ENCODE measurements around the gene CDH16. TPM values are rescaled to one million over a fixed set of nuclear protein-coding genes. Genes with fewer than 3 reads are reported as not detected.

Gene CDH16
- total and polyA plus RNA-seq, 2 experiments from 2014 or later: not detected

DNA sequence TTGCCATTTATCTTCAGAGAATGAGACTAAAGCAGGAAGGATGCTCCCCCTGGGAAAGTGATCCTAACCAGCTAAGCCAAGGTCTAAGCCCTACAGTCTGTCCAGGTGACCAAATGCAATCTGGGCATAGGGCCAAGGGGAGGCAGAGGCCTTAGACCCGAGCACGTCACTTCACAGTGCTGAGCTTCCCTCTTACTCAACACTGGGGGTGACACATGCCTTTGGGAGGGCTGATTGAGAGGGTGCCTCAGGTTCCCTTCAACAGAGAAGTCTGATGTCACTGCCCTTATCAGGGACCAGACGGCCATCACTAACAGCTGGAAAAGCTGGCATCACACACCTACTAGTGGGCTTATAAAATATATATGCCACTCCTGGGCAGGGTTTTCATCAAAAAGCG is 11.5 kb upstream of the CDH16 start:
- no peak overlapping the region for H3K27ac ChIP-seq (ENCODE audit: low read depth)
- H3K27me3 Mint-ChIP-seq (ENCODE audit: insufficient read depth, low read depth, poor library complexity): peaks cover 47% of the 10 kb centered on the region

DNA sequence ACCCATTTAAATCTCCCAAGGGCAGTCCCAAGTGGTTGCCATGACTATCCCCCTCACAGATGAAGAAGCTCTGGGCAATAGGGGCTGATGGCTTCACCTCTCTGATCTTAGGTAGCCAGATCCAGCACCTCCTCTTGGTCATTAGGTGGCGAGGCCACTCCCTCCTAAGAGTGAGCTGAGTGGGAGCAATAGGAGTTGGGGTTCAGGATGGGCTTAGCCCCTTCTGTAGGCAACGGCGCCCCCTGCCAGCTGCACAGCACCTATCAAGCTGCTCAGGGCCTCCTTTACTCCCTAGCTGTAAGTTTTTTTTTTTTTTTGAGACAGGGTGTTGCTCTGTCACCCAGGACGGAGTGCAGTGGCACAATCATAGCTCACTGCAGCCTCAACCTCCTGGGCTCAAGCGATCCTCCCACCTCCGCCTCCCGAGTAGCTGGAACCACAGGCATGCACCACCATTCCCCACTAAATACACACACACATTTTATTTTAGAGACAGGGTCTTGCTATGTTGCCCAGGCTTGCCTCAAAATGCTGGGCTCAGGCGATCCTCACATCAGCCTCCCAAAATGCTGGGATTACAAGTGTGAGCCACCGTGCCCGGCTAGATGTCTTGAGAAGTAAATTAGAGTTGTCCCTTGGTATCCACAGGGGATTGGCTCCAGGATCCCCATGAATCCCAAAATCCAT is 10.2 kb upstream of the CDH16 start:
- Histone ChIP-seq H3K4me1 (ENCODE audit: insufficient read depth) (peaks cover 8% of the 10 kb centered on the region), H4K20me1 (replicated peaks; ENCODE audit: insufficient read depth) (no peaks in the 10 kb centered on the region; the same call in 1 of the 2 replicates), H3F3A (replicated peaks; ENCODE audit: low read depth) (0 out of 2 replicates have a peak, but pooled peaks cover 3% of the 10 kb centered on the region), H3K9me2 (ENCODE audit: insufficient read depth) (no peaks in the 10 kb centered on the region), H3K36me3 (ENCODE audit: insufficient read depth) (no peaks in the 10 kb centered on the region), H3K27ac (ENCODE audit: low read depth) (no peak overlapping the region), H3K4me2 (no peak overlapping the region), H3K27me3 (ENCODE audit: insufficient read depth) (peaks cover 44% of the 10 kb centered on the region), H2AFZ (no peak overlapping the region), H3K79me2 (replicated peaks; ENCODE audit: insufficient read depth) (peaks cover 3% of the 10 kb centered on the region; the same call in 1 of the 2 replicates), H3K4me3 (no peak overlapping the region)
- Mint-ChIP-seq H3K36me3 (ENCODE audit: low read depth) (peaks cover 3% of the 10 kb centered on the region; the same call in 1 of the 3 replicates), H3K4me3 (no peak overlapping the region), H3K27me3 (ENCODE audit: insufficient read depth, low read depth, poor library complexity) (peaks cover 46% of the 10 kb centered on the region), H3K27ac (no peak overlapping the region), H3K9me3 (no peaks in the 10 kb centered on the region; the same call in 2 of the 3 replicates), H3K4me1 (peaks cover 16% of the 10 kb centered on the region)
- DNase-seq (ENCODE audit: low spot score) (peak; percentile 88), ATAC-seq (peak; percentile 63)
- TF ChIP-seq REST (IDR thresholded peaks at IDR 0.05; ENCODE audit: unreplicated experiment): no peak
- TF ChIP-seq CTCF (conservative IDR thresholded peaks at IDR 0.05; ENCODE audit: low read depth in 2 of 2): peak; percentile 70 to 83
- TF ChIP-seq JUNB (IDR thresholded peaks at IDR 0.05; ENCODE audit: unreplicated experiment): no peak

More for the DNA sequence above, 11.5 kb upstream of the CDH16 start:
- no peak for DNase-seq (ENCODE audit: low spot score)
- Histone ChIP-seq H3K9me2 (ENCODE audit: insufficient read depth) (no peaks in the 10 kb centered on the region), H3K36me3 (ENCODE audit: insufficient read depth) (no peaks in the 10 kb centered on the region), H3K79me2 (replicated peaks; ENCODE audit: insufficient read depth) (peaks cover 3% of the 10 kb centered on the region; the same call in 1 of the 2 replicates), H2AFZ (no peak overlapping the region), H3K27me3 (ENCODE audit: insufficient read depth) (peaks cover 40% of the 10 kb centered on the region), H4K20me1 (replicated peaks; ENCODE audit: insufficient read depth) (no peaks in the 10 kb centered on the region; the same call in 1 of the 2 replicates), H3F3A (replicated peaks; ENCODE audit: low read depth) (0 out of 2 replicates have a peak, but pooled peaks cover 6% of the 10 kb centered on the region), H3K4me3 (no peak overlapping the region), H3K4me2 (no peak overlapping the region), H3K4me1 (ENCODE audit: insufficient read depth) (peaks cover 8% of the 10 kb centered on the region)
- Mint-ChIP-seq H3K9me3 (no peaks in the 10 kb centered on the region; the same call in 2 of the 3 replicates), H3K27ac (no peak overlapping the region), H3K36me3 (ENCODE audit: low read depth) (peaks cover 5% of the 10 kb centered on the region; the same call in 1 of the 3 replicates), H3K4me3 (no peak overlapping the region), H3K4me1 (peaks cover 18% of the 10 kb centered on the region)
- ATAC-seq: no peak
- TF ChIP-seq CREB1 (CRISPR knock-in tag; IDR thresholded peaks at IDR 0.05; ENCODE audit: low read depth) (no peak), STAT1 (IDR thresholded peaks at IDR 0.05; ENCODE audit: unreplicated experiment) (no peak), ZNF331 (CRISPR knock-in tag; IDR thresholded peaks at IDR 0.05; ENCODE audit: low read depth) (no peak), ETS1 (IDR thresholded peaks at IDR 0.05) (no peak)

All from GM23338 (cell line).